Transverse colon (tissue), 4 donors: ENCODE measurements around the gene NUP133.

Experiments
- CTCF ChIP-seq, 5 experiments: fragments of 200-600 bp in 3 of 5; fragments of 450-650 bp in 2 of 5; sonication (generic) in 3 of 5; IDR thresholded peaks; 1 replicate in 2 of 5; 2 replicates in 3 of 5; pipeline ENCODE4 v1.5.1; 2016 to 2017; ENCODE audit warnings: antibody characterized with exemption in 5 of 5, inconsistent platforms in 3 of 5, mild to moderate bottlenecking in 2 of 5, moderate library complexity in 1 of 5
- EP300 ChIP-seq: sonication (generic); formaldehyde crosslinking; IDR thresholded peaks from one replicate; pipeline ENCODE4 v1.6.1; 2017; ENCODE audit warnings: antibody characterized with exemption, low read depth
- POLR2A ChIP-seq: fragments of 450-650 bp; IDR thresholded peaks from one replicate; pipeline ENCODE4 v1.6.1; 2016; ENCODE audit warnings: antibody characterized with exemption, mild to moderate bottlenecking, moderate library complexity
- POLR2AphosphoS5 ChIP-seq, 3 donors: sonication (generic); formaldehyde crosslinking; IDR thresholded peaks; one replicate each; pipeline ENCODE4 v1.6.1; 2016; ENCODE audit warnings: antibody characterized with exemption in 3 of 3

GRCh38 chr1:229553621-229554130 lies 45.5 kb upstream of the NUP133 start:
- TF ChIP-seq CTCF (IDR thresholded peaks at IDR 0.05) (no peak), POLR2A (no peak), EP300 (no peak), POLR2AphosphoS5 (IDR thresholded peaks at IDR 0.05) (no peak)
